D721Med (cell line): Measurements from ENCODE around the gene KIAA1328.

ENCODE experiments used
- DNase-seq: peaks from one replicate; pipeline ENCODE4 v3.0.0; 2011; ENCODE audit warnings: low spot score; ENCODE audit not compliant: insufficient read length
- FAIRE-seq: peaks from 2 replicates; lab custom pipeline; 2011; peaks lifted over from hg19 to GRCh38; lab: Jason Lieb, UNC
- TF ChIP-seq, protein P1 (sequence below): IDR thresholded peaks from 2 replicates; pipeline ENCODE4 v1.5.1; 2012; ENCODE audit warnings: mild to moderate bottlenecking, control low read depth; ENCODE audit not compliant: insufficient read depth; ENCODE audit errors: missing control alignments

Gene KIAA1328

DNA sequence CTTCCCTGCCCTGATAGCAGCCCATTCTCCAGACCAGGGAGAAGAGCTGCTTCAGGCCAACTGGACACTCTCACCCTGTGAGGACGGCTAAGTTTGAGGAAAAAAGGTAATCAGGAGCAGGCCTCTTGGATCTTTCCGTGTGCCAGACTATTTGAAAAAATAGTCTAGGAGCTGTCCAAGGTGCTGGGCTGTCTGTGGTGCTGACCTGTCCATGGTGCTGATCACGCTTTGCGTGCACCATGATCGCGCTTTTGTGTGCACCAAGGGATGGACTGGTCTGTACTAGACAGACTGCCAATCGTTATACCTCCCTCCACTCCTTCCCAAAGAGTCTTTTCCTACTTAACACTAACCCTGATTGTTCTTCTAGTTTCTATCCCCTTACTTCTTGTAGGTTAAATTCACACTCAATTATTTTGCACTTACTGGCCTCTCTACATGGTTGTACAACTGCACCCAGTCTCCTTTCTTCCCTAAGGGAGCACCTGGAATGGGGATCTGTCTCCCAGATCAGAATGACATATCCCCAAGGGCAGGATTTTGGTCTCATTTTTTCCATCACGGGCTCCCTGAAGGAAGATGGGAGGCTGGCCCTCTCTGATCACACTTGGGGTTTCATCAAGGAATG, 441.2 kb downstream of the KIAA1328 start:
- FAIRE-seq (no peak), DNase-seq (no peak)
- TF ChIP-seq, protein P1, sequence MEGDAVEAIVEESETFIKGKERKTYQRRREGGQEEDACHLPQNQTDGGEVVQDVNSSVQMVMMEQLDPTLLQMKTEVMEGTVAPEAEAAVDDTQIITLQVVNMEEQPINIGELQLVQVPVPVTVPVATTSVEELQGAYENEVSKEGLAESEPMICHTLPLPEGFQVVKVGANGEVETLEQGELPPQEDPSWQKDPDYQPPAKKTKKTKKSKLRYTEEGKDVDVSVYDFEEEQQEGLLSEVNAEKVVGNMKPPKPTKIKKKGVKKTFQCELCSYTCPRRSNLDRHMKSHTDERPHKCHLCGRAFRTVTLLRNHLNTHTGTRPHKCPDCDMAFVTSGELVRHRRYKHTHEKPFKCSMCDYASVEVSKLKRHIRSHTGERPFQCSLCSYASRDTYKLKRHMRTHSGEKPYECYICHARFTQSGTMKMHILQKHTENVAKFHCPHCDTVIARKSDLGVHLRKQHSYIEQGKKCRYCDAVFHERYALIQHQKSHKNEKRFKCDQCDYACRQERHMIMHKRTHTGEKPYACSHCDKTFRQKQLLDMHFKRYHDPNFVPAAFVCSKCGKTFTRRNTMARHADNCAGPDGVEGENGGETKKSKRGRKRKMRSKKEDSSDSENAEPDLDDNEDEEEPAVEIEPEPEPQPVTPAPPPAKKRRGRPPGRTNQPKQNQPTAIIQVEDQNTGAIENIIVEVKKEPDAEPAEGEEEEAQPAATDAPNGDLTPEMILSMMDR, result no peak

DNA sequence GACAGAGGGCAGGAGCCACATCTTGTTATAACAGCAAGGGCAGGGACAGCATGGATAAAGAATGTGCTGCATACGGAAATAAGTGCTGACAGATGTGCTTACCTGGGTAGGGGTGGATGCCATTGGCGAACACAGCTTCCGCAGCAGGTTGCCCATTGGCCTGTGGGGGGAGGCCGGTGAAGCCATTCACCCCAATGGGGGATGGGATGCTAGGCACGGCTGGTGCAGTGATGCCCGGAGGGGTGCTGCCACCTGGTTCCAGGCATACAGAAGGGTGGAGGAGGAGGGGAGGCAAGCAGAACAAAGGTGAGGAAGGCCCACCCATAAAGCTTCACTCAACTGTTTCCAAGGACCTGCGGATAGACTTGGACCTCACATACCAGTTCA, 441.7 kb downstream of the KIAA1328 start:
- no peak for FAIRE-seq
- no peak for DNase-seq
- TF ChIP-seq, protein P1, result no peak

DNA sequence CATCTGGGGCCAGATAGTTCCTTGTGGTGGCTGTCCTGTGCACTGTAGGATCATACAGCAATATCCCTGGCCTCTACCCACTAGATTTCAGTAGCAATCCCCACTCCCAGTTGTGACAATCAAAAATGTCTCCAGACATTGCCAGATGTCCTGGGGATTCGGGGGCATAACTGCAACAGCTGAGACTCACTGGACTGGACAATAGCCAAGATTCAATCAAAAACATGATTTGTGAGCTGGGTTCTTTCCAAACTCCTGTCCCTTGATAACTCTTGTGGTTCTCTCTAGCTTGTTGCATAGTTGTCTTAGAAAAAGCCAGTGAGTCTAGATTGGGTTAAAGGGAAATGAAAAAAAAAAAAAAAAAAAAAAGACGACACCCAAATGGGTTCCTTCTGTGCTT, 443.3 kb downstream of the KIAA1328 start:
- no peak for DNase-seq
- FAIRE-seq, result no peak
- TF ChIP-seq, protein P1, result no peak

DNA sequence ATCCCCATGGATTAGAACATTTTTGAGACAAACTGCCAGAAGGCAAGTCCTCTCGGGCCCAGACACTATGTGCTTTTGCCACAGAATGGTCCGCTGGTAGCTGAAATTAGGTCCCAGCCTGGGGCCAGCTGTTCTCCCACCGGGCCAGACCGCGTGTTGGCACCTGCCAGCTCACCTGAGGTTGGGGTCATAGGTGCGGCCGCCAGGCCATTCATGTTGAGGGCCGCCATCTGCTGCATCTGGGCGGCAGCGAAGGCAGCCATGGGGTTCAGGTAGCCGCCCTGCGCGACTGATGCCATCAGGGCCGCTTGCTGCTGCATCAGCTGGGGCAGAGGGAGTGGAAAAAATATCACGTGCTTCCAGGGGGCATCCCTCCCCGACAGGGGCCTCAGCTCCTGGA, 443.9 kb downstream of the KIAA1328 start:
- DNase-seq (no peak), FAIRE-seq (no peak)
- TF ChIP-seq, protein P1, result no peak

DNA sequence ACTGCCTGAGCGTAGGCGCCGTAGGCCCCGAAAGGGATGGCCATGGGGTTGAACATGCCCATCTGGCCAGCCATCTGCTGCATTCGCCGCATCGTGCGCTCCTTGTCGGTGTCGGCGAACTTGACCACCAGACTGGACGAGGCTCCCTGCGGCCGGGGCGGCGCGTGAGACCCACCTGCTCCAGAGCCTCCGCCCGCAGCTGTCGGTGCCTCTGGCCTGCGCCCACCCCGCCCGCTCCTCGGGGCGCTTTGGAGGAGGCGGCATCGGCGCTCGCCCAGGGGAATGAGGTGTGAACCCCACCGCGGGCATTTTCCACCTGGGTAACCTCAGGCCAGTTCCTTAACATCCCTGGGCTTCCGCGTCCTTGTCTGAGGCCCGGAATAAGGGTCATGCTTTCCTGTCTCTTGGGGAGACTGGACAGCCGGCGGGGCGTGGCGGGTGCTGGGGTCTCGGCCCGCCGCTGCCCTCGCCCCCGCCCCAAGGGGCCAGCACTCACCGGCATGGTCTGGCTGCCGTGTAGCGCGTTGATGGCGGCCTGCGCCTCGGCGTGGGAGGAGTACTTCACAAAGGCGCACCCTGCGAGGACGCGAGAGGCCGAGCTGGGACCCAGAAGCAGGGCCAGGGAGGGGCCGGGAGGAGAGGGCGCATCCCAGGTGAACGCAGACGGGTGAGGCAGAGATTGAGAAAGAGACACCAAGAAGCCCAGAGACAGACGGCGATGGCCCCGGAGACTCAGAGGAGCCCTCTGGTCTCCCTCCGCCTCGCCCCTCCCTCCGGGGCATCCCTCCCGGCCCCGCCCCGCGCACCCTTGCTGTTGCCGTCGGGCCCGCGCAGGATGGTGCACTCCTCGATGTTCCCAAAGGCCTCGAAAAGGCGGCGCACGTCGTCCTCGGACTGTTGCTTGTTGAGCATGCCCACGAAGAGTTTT, 445.6 kb downstream of the KIAA1328 start:
- TF ChIP-seq, protein P1, result no peak
- DNase-seq (no peak), FAIRE-seq (no peak)

DNA sequence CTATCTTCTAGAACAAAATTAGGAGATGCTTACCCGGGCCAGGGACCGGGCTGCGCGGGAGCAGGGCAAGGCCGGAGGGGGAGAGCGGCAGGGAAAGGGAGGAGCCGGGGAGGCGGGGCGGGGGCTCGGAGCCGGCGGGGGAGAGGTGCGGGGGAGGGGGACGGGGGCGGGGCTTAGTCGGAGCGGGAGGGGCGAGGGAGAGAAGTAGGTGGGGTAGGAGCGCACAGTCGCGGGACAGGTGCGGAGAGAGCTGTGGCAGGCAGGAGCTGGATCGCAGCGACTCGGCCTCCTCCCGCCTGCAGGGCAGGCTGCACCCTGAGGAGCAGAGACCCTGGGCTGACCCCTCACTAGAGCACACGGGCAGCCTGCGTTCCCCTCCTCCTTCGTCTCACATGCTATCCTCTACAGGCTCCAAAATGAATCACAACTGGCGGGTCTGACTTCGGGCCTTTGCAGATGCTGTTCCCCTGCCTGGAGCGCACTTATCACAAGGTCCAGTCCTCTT, 446.4 kb downstream of the KIAA1328 start:
- DNase-seq (no peak), FAIRE-seq (no peak)
- TF ChIP-seq, protein P1, result no peak
